Spleen (tissue), 7 donors: Measurements from ENCODE around the gene MUS81.

Experiments used
- CTCF ChIP-seq, 11 experiments: fragments of 200-600 bp in 7 of 11; fragments of 450-650 bp in 4 of 11; sonication (generic) in 4 of 11; IDR thresholded peaks in 8 of 11; conservative IDR thresholded peaks in 3 of 11; 1 replicate in 7 of 11; 2 replicates in 4 of 11; pipeline versions ENCODE4 v1.4.0 to v1.8.0; 2016 to 2021; ENCODE audit warnings: antibody characterized with exemption in 11 of 11, inconsistent platforms in 4 of 11, mild to moderate bottlenecking in 1 of 11
- POLR2A ChIP-seq, 3 donors: fragments of 450-650 bp; IDR thresholded peaks; one replicate each; pipeline ENCODE4 v1.5.1; 2017; ENCODE audit warnings: antibody characterized with exemption in 3 of 3, mild to moderate bottlenecking in 1 of 3
- donor health status: DM: no; HTN: no; CAD: no; lungs with moderate emphysema.
- donor health status: DM: no; HTN: no; CAD: no.
- donor health status: DM: no; HTN: no; CAD: no.

DNA sequence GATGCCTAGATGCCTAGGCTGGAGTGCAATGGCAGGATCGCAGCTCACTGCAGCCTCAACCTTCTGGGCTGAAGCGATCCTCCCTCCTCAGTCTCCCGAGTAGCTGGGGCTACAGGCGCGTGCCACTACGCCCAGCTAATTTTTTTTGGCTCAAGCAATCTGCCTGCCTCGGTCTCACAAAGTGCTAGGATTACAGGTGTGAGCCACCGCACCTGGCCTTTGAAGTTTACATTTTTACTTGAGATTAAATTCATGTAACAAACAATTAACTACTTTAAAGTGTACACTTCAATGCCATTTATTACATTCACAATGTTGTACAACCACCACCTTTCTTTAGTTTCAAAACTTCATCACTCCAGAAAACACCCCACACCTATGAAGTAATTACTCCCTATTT lies 43.5 kb downstream of the MUS81 start:
- no peak for TF ChIP-seq POLR2A (IDR thresholded peaks at IDR 0.05)
- no peak for TF ChIP-seq CTCF (IDR thresholded peaks at IDR 0.05 in 8 of 11, conservative IDR thresholded peaks at IDR 0.05 in 3 of 11)
